Measurements from ENCODE around the gene SPOCK3. TPM values are rescaled to one million over a fixed set of nuclear protein-coding genes. Genes with fewer than 3 reads are reported as not detected.

SPOCK3 gene
- total RNA-seq, 1 donor from 2014 or later = not detected

- DNase-seq (ENCODE audit: low spot score) = no peak
- intact Hi-C loops (cut with DNase I) = no loop called here
Observed at GRCh38 chr4:167183036-167183435, 51.3 kb downstream of the SPOCK3 start.

- no peak for DNase-seq (ENCODE audit: low spot score)
- intact Hi-C loops (cut with DNase I) = no loop called here
Observed at GRCh38 chr4:167177925-167178324, 56.4 kb downstream of the SPOCK3 start.

DNA sequence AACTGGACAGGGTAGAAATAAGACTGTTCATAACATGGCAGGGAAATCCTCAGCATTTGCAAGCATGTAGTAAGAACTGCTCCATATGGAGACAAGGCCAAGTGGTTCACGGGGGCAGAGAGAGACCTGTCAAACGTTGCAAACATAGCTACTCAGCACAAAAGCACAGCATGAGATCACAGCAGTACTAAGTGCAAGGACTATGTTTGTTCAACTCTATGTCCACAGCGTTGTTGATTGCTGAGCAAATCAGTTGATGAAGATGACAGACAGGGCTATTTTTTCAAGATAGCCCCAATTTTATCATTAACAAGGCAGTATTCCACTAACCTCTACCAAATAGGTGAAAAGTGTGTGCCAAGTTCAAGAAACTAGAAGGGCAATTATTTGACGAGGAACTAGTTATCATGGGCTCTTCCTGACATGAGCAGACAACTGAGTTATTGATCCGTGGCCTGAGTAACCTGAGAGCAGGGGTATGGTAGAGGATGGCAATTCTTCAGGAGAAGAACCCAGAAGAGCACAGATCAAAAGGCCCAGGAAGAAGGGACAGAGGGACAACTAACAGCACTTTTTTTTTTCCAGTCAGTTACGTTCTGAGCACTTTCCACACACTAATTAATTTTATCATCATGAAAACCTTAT lies 57.4 kb downstream of the SPOCK3 start:
- intact Hi-C loops (cut with DNase I) = no loop called here
- no peak for DNase-seq (ENCODE audit: low spot score)

GRCh38 chr4:167171928-167172327 lies 62.4 kb downstream of the SPOCK3 start:
- no peak for DNase-seq (ENCODE audit: low spot score)
- intact Hi-C loops (cut with DNase I) = no loop called here

GRCh38 chr4:167168611-167169010 lies 65.7 kb downstream of the SPOCK3 start:
- no peak for DNase-seq (ENCODE audit: low spot score)
- intact Hi-C loops (cut with DNase I) = no loop called here

GRCh38 chr4:167150587-167150986 lies 83.7 kb downstream of the SPOCK3 start:
- intact Hi-C loops (cut with DNase I) = no loop called here
- no peak for DNase-seq (ENCODE audit: low spot score)

DNA sequence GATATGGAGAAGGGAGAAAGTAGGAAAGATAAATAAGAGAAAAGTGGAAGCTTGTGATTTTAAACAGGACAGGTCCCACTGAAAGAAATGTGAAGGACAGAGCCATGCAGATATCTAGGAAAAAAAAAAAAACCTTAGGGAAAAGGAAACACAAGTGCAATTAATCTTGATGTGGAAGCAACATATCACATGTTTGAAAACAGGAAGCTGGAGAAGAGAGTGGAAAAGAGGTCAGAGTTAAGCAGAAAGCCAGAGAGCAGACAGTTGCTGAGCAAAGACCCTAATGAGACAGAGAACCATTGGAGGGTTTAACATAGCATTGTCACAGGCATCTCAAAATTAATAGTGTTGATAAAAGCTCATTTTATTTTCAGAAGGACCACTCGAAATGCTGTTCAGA lies 89.7 kb downstream of the SPOCK3 start:
- no peak for DNase-seq (ENCODE audit: low spot score)
- intact Hi-C loops (cut with DNase I) = no loop called here

DNA sequence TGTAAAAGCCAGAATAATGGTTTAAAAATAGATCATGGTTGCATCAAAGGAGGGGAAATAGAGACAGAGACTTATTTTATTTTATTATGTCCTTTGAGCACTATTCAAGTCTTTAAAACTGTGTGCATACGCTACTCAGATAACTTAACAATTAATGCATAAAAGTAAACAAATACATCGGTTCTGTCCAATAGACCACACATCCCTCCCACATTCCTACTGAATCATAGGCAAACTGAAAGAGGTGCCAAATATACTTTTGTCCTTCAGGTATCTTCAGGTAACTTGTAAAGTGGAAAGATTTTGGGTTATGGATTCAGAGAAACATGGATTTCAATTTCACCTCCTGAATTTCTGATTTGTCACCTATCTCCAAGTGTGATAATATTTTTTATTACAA lies 91.3 kb downstream of the SPOCK3 start:
- intact Hi-C loops (cut with DNase I) = no loop called here
- DNase-seq (ENCODE audit: low spot score) = no peak

DNA sequence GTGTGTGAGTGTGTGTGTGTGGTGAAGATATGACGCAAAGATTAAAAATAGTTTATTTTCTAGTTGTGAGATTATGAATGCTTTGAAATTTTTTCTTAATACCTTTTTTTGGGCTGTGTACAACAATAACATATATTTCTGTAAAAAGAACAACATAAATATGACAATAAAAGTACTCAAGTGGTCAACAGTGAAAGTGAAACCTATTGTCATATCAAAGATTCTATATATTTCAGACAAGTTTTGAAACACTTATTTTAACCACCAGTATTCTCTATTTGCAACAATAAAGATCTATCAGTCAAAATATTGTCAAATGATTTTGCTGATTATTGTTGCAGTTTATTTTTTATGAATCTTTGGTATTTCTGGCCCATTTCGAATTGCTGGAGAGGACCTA lies 98.0 kb downstream of the SPOCK3 start:
- intact Hi-C loops (cut with DNase I) = no loop called here
- no peak for DNase-seq (ENCODE audit: low spot score)

DNA sequence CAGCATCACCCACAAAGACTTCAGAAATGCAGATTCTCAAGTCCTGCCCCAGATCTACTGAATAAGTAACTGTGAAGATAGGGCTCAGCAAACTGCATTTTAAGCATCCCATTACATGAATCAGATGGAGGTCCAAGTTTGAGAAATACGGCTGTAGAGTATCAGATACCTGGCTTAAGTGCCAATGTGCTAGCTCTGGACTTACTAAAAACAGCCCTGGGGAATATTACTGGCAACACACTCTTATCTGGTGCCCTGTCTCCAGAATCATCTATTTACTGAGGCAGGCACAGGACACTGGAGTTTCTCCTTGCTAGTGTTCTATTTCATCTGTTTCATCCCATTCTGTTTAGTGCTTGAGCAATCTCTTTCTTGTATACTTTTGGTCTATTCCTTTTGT lies 105.1 kb downstream of the SPOCK3 start:
- intact Hi-C loops (cut with DNase I) = no loop called here
- DNase-seq (ENCODE audit: low spot score) = no peak

DNA sequence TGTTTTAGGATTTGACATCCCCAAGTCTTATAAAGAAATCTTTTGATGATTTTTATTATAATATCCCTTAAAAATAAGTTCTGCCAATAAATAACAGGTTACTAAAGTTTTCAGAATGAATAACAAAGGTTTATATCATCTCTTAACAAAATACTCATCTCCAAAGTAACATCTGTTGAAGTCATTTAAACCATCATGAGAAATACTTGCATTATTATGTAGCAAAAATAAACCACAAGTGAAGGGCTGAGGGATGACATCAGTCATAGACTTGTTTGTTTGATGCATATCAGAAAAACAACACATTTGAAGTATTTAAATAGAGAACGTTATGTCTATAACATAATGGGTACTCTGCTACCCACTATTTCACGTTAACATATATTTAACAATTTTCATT lies 114.9 kb downstream of the SPOCK3 start:
- intact Hi-C loops (cut with DNase I) = no loop called here
- DNase-seq (ENCODE audit: low spot score) = no peak

DNA sequence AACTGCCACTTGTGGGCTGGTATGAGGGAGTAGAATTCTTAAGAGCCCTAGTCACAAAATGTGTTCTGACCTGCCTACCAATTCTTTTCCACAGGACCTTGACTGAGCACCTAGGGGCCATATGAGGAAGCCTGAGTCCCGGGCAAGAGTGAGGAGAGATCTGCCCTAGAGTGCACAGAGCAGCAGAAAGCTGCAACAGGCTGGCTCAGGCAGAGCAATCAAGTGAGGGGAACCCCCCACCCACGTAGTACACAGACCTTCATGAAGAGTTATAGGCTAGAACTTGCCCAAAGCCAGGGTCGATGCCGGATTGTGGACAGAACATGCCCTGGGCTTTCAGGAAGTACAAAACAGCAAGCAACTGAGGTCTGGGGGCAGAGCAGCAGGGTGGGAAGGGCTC lies 117.0 kb downstream of the SPOCK3 start:
- DNase-seq (ENCODE audit: low spot score) = no peak
- intact Hi-C loops (cut with DNase I) = no loop called here

DNA sequence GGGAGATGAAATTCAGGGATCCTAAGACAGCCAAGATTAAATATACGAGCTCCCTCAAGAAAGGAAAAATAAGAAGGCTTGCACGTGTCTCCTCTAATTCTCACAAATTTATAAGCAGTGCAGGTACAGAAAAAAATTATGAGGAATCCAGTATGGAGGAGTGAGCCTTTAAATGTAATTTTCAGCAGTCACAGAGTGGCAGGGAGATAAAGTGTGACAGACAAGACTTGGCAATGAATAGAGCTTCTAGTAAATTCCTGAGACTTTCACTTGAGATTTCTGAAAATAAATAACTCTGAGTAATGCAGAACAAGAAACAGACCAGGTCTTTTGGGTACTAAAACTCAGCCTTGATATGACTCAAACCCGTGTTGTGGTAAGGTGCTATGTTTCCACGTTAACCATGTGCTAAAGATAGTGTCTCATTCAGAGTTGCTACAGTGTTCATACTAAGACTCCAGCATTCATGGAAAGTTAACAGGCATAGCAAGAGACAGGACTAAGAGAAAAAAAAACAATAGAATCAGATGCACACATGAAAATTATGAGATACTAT lies 119.8 kb downstream of the SPOCK3 start:
- DNase-seq (ENCODE audit: low spot score) = no peak
- intact Hi-C loops (cut with DNase I) = no loop called here

- intact Hi-C loops (cut with DNase I) = no loop called here
- DNase-seq (ENCODE audit: low spot score) = no peak
Observed at GRCh38 chr4:167111622-167112021, 122.7 kb downstream of the SPOCK3 start.

DNA sequence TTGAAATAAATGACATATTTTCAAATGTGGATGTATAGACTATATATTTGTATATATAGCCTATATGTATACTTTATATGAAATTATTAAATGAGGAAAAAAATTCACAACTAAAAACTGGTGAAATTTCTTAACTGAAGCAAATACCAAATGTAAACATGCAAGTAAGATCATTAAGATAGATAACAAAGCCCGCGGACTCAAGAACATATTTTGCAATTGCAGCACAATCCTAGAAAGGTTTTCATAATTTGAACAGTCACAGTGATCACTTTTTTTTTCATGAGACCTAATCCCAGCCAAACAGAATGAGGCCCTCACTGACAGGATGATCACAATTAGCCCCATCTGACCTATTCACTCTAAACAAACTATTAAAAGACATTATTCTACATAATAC lies 123.2 kb downstream of the SPOCK3 start:
- DNase-seq (ENCODE audit: low spot score) = no peak
- intact Hi-C loops (cut with DNase I) = no loop called here

DNA sequence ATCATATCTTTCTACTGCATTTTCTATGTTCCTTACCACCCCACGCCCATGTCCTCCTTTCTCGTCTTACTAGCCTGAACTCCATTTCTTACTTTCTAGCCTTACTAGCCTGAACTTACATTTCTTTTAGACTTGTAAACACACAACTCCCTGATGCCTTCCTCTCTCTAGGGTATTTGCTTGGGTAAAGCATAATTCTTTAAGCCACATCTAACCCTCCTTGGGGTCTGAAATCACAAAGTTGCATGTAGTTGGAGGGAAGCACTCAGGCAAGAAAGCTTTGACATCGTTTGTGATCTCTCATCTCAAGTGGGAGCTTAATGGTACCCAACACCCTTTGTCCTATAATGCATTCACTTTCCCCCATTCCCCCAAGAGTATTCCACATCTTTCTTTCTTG lies 124.4 kb downstream of the SPOCK3 start:
- intact Hi-C loops (cut with DNase I) = no loop called here
- no peak for DNase-seq (ENCODE audit: low spot score)

GRCh38 chr4:167105857-167106256 lies 128.4 kb downstream of the SPOCK3 start:
- intact Hi-C loops (cut with DNase I) = no loop called here
- DNase-seq (ENCODE audit: low spot score) = no peak

DNA sequence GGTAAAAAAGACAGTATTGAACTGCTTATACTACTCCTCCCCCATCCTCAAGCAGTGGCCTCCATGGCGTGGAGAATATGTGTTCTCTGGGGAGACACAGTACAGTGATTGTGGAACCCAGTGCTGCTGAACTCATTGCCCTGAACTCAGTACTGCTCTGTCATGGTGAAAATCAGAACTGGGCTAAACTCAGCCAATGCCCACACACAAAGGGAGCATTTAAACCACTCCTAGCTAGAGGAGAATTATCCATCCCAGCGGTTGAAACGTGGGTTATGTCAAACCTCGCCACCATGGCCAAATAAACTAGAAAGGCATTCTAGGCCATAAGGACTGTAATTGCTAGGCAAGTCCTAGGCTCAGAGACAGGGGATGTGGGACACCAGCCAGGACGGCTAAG lies 131.8 kb downstream of the SPOCK3 start:
- intact Hi-C loops (cut with DNase I) = no loop called here
- no peak for DNase-seq (ENCODE audit: low spot score)

DNA sequence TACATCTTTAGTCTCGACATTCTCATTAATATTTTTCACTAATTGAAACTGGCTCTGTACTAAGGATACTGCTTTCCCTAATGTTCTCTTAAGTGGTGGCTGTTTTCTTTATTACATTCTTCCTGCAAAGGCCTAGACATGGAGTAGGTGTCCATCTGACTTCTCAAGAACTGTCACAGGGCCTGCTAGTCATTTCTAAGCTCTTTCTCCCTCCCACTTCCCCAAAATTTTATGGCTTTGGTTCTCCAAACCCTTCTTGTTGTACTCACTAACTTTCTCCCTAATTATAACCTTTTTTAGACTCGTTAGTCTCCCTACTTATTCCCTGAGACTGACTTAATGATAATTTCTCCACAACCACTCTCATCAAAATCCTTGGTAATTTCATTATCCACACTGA lies 133.3 kb downstream of the SPOCK3 start:
- intact Hi-C loops (cut with DNase I) = no loop called here
- no peak for DNase-seq (ENCODE audit: low spot score)

GRCh38 chr4:167100120-167100519 lies 134.2 kb downstream of the SPOCK3 start:
- intact Hi-C loops (cut with DNase I) = no loop called here
- DNase-seq (ENCODE audit: low spot score) = no peak

DNA sequence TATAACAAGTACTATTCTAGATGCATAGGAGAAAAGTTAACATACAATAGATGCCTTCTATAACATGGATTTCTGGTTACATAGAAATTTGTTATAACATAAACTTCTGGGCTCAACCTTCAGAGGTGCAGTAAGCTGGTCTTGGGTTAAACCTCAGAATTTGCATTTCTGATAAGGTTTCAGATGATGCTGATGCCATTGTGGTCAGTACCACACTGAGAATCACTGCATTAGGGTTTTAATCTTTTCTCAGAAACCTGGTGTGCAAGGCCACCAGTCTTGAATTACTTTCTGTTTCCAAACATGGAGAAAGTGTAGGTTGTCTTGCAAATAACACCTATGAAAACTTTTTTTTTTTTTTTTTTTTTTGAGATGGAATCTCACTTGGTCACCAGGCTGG lies 146.2 kb downstream of the SPOCK3 start:
- intact Hi-C loops (cut with DNase I) = no loop called here

DNA sequence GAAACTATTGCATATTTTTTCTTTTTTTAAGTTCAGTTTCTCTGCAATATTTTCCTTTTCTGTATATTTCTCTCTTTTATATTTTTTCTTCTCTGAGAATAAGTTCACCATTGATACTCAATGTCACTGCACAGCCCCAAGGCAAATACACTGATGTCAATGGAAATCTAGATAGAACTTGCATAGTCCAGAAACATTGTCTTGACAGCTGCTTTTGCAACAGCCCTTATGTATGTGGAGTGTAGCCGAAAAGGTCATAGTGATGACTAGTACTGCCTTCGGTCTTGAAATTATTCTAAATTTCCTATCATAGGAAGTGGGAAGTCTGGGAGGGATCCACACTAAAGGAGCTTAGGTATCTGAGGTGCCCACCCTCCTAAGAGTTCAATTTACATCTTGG lies 150.0 kb downstream of the SPOCK3 start:
- intact Hi-C loops (cut with DNase I) = no loop called here
- DNase-seq (ENCODE audit: low spot score) = no peak

More for the DNA sequence above, 146.2 kb downstream of the SPOCK3 start:
- DNase-seq (ENCODE audit: low spot score) = no peak
